ENCODE results near the gene ALLC.

The ALLC gene

DNA sequence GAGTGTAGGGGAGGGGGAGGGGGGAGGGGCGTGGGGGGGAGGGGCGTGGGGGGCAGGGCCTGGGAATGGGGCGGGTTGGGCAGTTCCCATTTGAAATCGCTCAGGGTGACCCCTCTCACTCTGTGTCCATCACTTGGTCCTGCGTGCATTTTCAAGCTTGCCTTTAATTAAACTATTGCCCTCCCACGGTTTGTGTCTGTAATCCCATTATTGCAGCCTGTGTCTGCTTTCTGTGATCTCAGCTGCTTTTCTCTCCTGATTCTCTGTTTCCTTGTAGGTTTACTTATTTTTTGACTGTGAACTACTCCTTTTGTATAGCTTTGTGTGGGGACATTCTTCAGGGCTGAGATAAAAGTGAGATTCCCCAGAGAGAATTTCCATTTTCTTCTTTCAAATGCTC is 46.7 kb downstream of the ALLC start:
- DNase-seq (ENCODE audit: extremely low read depth, low read depth): no peak

DNA sequence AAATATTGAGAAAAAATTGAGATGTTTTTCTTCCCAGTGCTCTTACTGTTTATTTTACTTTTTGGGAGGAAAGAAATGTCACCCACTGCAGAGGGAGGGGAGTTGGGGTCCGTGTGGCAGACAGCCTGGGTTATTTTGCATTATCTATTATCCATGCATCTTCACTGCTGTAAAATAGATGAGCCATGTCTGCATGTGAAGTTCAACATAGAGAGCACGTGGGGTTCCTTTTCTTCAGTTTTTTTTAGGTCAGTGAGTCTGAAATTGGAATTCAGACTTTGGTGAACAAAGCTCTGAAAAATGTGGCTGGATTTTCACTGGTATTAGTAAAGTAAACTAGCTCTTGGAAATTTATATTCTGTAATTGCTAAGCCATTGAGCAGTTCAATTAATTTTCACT is 47.8 kb downstream of the ALLC start:
- TF ChIP-seq, protein P1, sequence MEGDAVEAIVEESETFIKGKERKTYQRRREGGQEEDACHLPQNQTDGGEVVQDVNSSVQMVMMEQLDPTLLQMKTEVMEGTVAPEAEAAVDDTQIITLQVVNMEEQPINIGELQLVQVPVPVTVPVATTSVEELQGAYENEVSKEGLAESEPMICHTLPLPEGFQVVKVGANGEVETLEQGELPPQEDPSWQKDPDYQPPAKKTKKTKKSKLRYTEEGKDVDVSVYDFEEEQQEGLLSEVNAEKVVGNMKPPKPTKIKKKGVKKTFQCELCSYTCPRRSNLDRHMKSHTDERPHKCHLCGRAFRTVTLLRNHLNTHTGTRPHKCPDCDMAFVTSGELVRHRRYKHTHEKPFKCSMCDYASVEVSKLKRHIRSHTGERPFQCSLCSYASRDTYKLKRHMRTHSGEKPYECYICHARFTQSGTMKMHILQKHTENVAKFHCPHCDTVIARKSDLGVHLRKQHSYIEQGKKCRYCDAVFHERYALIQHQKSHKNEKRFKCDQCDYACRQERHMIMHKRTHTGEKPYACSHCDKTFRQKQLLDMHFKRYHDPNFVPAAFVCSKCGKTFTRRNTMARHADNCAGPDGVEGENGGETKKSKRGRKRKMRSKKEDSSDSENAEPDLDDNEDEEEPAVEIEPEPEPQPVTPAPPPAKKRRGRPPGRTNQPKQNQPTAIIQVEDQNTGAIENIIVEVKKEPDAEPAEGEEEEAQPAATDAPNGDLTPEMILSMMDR (IDR thresholded peaks at IDR 0.05; ENCODE audit: low read depth, low read length): no peak
- DNase-seq (ENCODE audit: extremely low read depth, low read depth): no peak

More for the DNA sequence above, 46.7 kb downstream of the ALLC start:
- TF ChIP-seq, protein P1 (IDR thresholded peaks at IDR 0.05; ENCODE audit: low read depth, low read length): no peak

DNA sequence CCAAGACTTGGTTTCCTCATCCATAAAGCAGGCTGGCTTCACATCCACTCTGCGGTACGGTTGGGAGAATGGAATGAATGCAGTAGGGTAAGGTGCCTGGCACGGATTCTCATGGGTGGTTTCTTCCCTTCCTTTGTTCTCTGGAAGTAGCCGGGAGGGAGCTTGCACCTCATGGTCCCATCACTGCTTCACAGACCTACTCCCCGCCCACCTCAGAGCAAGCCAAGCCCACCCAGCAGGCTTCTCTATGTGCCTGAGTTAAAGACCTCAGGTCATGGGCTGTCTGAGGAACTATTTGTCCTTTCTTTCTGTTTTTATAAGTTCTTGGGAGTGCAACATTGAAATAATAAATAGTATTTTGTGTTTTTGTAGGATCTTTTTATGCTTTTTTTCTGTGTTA is 48.9 kb downstream of the ALLC start:
- DNase-seq (ENCODE audit: extremely low read depth, low read depth): no peak
- TF ChIP-seq, protein P1 (IDR thresholded peaks at IDR 0.05; ENCODE audit: low read depth, low read length): no peak

DNA sequence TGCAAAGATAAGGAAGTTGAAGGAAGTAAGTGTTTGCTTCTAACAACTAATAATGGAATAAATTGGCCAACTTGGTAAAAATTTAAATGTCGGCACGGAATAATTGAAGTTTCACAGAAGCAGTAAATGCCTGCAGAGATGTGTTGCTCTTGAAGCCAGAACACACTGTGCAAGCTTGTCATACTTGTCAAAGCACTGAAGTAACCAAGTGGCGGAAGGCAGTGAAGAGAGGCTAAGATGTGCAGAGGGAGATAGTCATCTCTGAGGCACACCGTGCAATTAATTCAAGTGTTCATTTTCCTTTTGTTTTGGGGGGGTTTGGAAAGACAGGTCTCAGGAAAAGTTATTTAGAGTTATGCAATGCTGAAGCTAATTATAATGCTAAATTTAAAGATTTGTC is 50.6 kb downstream of the ALLC start:
- TF ChIP-seq, protein P1 (IDR thresholded peaks at IDR 0.05; ENCODE audit: low read depth, low read length): no peak
- DNase-seq (ENCODE audit: extremely low read depth, low read depth): no peak

DNA sequence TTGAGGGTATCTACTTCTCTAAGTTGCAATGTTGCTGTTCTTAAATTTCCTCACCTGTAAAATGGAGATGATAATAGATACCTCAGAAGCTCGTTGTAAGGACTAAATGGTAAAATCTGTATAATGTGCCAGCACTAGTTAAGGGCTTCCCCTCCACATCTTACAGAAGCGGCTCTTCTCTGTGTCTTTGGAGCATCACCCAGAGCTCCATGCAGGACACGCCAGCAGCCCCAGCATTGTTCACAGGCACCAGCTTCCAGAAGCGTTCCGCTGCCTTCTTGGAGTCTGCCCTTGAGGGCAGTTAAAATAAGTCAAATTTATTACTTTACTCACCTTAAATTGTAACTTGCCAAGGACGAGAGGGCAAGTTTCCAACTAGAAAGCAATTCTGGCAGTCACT is 51.2 kb downstream of the ALLC start:
- TF ChIP-seq, protein P1 (IDR thresholded peaks at IDR 0.05; ENCODE audit: low read depth, low read length): no peak
- DNase-seq (ENCODE audit: extremely low read depth, low read depth): no peak

DNA sequence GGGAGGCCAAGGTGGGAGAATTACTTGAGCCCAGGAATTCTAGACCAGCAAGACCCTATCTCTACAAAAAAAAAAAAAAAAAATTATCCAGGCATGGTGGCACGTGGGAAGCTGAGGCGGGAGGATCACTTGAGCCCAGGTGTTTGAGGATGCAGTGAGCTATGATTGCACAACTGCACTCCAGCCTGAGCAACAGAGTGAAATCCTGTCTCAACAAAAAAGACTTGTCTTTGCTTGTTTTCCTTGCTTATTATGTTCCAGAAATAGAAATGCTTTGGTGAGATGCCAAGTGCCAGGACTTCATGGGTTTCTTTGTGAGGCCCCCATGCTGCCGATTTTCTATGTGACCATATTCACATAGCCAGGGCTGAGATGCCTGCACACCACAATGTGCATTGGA is 54.4 kb downstream of the ALLC start:
- TF ChIP-seq, protein P1 (IDR thresholded peaks at IDR 0.05; ENCODE audit: low read depth, low read length): no peak
- no peak for DNase-seq (ENCODE audit: extremely low read depth, low read depth)

DNA sequence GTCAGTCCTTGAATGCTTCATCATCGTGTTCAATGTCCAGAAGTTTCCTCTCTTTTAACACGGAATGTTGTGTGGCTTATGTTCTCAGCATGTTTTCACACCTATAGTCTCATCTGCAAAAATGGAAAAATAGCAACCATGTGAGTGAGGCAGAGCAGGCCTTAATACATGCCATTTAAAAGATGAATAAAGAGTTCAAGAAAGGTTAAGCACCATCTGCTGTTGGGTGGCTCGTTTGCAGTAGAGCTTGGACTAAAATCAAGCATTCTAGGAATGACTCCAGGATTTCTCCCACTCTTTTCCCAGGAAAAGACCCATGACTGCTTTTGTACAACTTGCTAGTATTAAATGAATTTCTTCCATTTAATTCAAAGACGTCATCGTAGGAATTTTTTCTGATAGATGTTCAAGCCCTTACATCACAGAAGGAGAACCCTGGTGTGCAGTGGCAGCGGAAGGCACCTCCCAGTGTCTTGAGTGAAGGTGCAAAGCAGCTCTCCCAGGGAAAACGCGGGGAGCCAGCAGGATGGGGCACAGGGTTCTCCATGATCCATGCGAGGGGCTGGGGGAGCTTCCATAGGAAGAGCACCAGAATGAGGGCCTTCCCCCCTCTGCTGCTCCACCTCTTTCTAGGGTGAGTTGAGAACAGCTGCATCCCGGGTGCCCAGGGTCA is 55.0 kb downstream of the ALLC start:
- TF ChIP-seq, protein P1 (IDR thresholded peaks at IDR 0.05; ENCODE audit: low read depth, low read length): no peak
- no peak for DNase-seq (ENCODE audit: extremely low read depth, low read depth)
